Caco-2 (cell line): ENCODE measurements around the gene ZMYND8. TPM values are rescaled to one million over a fixed set of nuclear protein-coding genes. Genes with fewer than 3 reads are reported as not detected.

Source experiments
- BruUV-seq: library from RNA; stranded (reverse); fragments of 400-500 nt; replicated peaks from 2 replicates; lab custom pipeline; 2021; lab: Mats Ljungman, UMichigan
- CTCF ChIA-PET: fragments of 300-600 bp; sonication (Branson Sonifier 250); formaldehyde crosslinking; loops from one replicate; lab custom pipeline; 2022; ENCODE audit warnings: antibody characterized with exemption; lab: Charles Lee
- POLR2A ChIA-PET: fragments of 300-600 bp; sonication (Branson Sonifier 250); formaldehyde crosslinking; loops from one replicate; lab custom pipeline; 2022; ENCODE audit warnings: antibody characterized with exemption; lab: Charles Lee
- DNase-seq, 2 experiments: peaks; one replicate each; pipeline versions ENCODE4 v3.0.0 to v3.0.0-alpha.2; 2020 to 2022
- H3K27me3 ChIP-seq: replicated peaks from 2 replicates; pipeline ENCODE4 v1.6.0; 2011; ENCODE audit warnings: low read length; ENCODE audit not compliant: control insufficient read depth, insufficient read depth
- H3K36me3 ChIP-seq: 2 replicates; pipeline ENCODE4 v1.5.1; 2011; ENCODE audit warnings: low read length; ENCODE audit not compliant: control insufficient read depth, insufficient read depth
- H3K4me1 ChIP-seq: fragments of 250-450 bp; sonication (Bioruptor Pico); 2 replicates; pipeline ENCODE4 v1.5.1; 2020; ENCODE audit warnings: mild to moderate bottlenecking
- H3K4me3 ChIP-seq: 2 replicates; pipeline ENCODE4 v1.5.1; 2011; ENCODE audit warnings: low read depth, mild to moderate bottlenecking, control low read depth, low read length
- H3K9me3 ChIP-seq: fragments of 250-450 bp; sonication (Bioruptor Pico); 2 replicates; pipeline ENCODE4 v1.5.1; 2020; ENCODE audit warnings: mild to moderate bottlenecking, moderate library complexity
- H3K27ac Mint-ChIP-seq: one replicate; pipeline ENCODE4 v1.8.0; 2022; ENCODE audit warnings: mixed read lengths; ENCODE audit not compliant: unreplicated experiment
- H3K27me3 Mint-ChIP-seq: one replicate; pipeline ENCODE4 v1.8.0; 2022; ENCODE audit warnings: mixed read lengths; ENCODE audit not compliant: insufficient read depth, unreplicated experiment
- H3K36me3 Mint-ChIP-seq: one replicate; pipeline ENCODE4 v1.8.0; 2022; ENCODE audit warnings: mild to moderate bottlenecking, mixed read lengths; ENCODE audit not compliant: insufficient read depth, unreplicated experiment
- H3K4me1 Mint-ChIP-seq: one replicate; pipeline ENCODE4 v1.8.0; 2022; ENCODE audit warnings: low read depth, mixed read lengths; ENCODE audit not compliant: unreplicated experiment
- H3K4me3 Mint-ChIP-seq: one replicate; pipeline ENCODE4 v1.8.0; 2022; ENCODE audit warnings: mild to moderate bottlenecking, moderate library complexity, mixed read lengths; ENCODE audit not compliant: unreplicated experiment
- H3K9me3 Mint-ChIP-seq: one replicate; pipeline ENCODE4 v1.8.0; 2022; ENCODE audit warnings: mixed read lengths; ENCODE audit not compliant: unreplicated experiment
- CTCF ChIP-seq, 2 experiments: fragments of 200-600 bp in 1 of 2; IDR thresholded peaks; 1 replicate in 1 of 2; 2 replicates in 1 of 2; pipeline versions ENCODE4 v1.5.1 to v1.8.0; 2011 to 2022; ENCODE audit warnings: antibody characterized with exemption in 1 of 2, control low read depth in 1 of 2, inconsistent platforms in 1 of 2, low read depth in 1 of 2, low read length in 1 of 2, mild to moderate bottlenecking in 1 of 2, moderate library complexity in 1 of 2; ENCODE audit not compliant: insufficient read depth in 1 of 2, severe bottlenecking in 1 of 2, unreplicated experiment in 1 of 2
- intact Hi-C: fragments of 100-400 bp; cut with micrococcal nuclease; formaldehyde crosslinking; loops from one replicate; pipeline ENCODE4 v1.10.0; 2022; ENCODE audit not compliant: unreplicated experiment
- total RNA-seq: library from RNA; stranded (reverse); gene quantifications from 2 replicates; pipeline ENCODE4 v1.2.3, GENCODE V29; 2022

Gene ZMYND8
- total RNA-seq, 1 experiment from 2014 or later, result 194 TPM

GRCh38 chr20:47167846-47168245 is 188.7 kb downstream of the ZMYND8 start:
- no peak for DNase-seq
- Histone ChIP-seq H3K27me3 (no peaks in the 10 kb centered on the region), H3K4me1 (no peaks in the 10 kb centered on the region), H3K9me3 (no peaks in the 10 kb centered on the region; the same call in 1 of the 2 replicates), H3K36me3 (no peaks in the 10 kb centered on the region), H3K4me3 (no peak overlapping the region)
- POLR2A ChIA-PET, result no interaction called here
- no peak overlapping the region for H3K4me3 Mint-ChIP-seq
- intact Hi-C loops, result no loop called here
- H3K27ac Mint-ChIP-seq, result no peak overlapping the region
- no peaks in the 10 kb centered on the region for H3K36me3 Mint-ChIP-seq
- H3K9me3 Mint-ChIP-seq, result no peaks in the 10 kb centered on the region
- no peaks in the 10 kb centered on the region for H3K4me1 Mint-ChIP-seq
- no peaks in the 10 kb centered on the region for H3K27me3 Mint-ChIP-seq
- TF ChIP-seq CTCF (IDR thresholded peaks at IDR 0.05; ENCODE audit: insufficient read depth in 1 of 2, low read depth in 1 of 2, low read length in 1 of 2, severe bottlenecking in 1 of 2, unreplicated experiment in 1 of 2), result no peak
- no TSS peak for BruUV-seq
- CTCF ChIA-PET, result no interaction called here

GRCh38 chr20:47165376-47165865 is 191.1 kb downstream of the ZMYND8 start:
- DNase-seq, result no peak
- no peaks in the 10 kb centered on the region for H3K4me1 Mint-ChIP-seq
- no peak overlapping the region for H3K4me3 ChIP-seq
- BruUV-seq, result no TSS peak
- no peak for TF ChIP-seq CTCF (IDR thresholded peaks at IDR 0.05; ENCODE audit: insufficient read depth in 1 of 2, low read depth in 1 of 2, low read length in 1 of 2, severe bottlenecking in 1 of 2, unreplicated experiment in 1 of 2)
- H3K9me3 ChIP-seq, result no peaks in the 10 kb centered on the region; the same call in 1 of the 2 replicates
- POLR2A ChIA-PET, result no interaction called here
- no peak overlapping the region for H3K4me3 Mint-ChIP-seq
- no peak overlapping the region for H3K27ac Mint-ChIP-seq
- CTCF ChIA-PET, result no interaction called here
- H3K36me3 ChIP-seq, result no peaks in the 10 kb centered on the region
- H3K4me1 ChIP-seq, result no peaks in the 10 kb centered on the region
- H3K27me3 ChIP-seq, result no peaks in the 10 kb centered on the region
- H3K9me3 Mint-ChIP-seq, result no peaks in the 10 kb centered on the region
- H3K27me3 Mint-ChIP-seq, result no peaks in the 10 kb centered on the region
- intact Hi-C loops, result no loop called here
- H3K36me3 Mint-ChIP-seq, result no peaks in the 10 kb centered on the region

- Mint-ChIP-seq H3K27me3 (no peaks in the 10 kb centered on the region), H3K4me3 (no peak overlapping the region), H3K9me3 (no peaks in the 10 kb centered on the region), H3K4me1 (peaks cover 5% of the 10 kb centered on the region), H3K27ac (no peak overlapping the region), H3K36me3 (no peaks in the 10 kb centered on the region)
- Histone ChIP-seq H3K27me3 (no peaks in the 10 kb centered on the region), H3K4me3 (no peak overlapping the region), H3K9me3 (no peaks in the 10 kb centered on the region; the same call in 1 of the 2 replicates), H3K4me1 (peaks cover 2% of the 10 kb centered on the region; the same call in 1 of the 2 replicates), H3K36me3 (no peaks in the 10 kb centered on the region)
- POLR2A ChIA-PET, result no interaction called here
- no peak for DNase-seq
- no peak for TF ChIP-seq CTCF (IDR thresholded peaks at IDR 0.05; ENCODE audit: insufficient read depth in 1 of 2, low read depth in 1 of 2, low read length in 1 of 2, severe bottlenecking in 1 of 2, unreplicated experiment in 1 of 2)
- CTCF ChIA-PET, result no interaction called here
- intact Hi-C loops, result no loop called here
- no TSS peak for BruUV-seq
Observed at GRCh38 chr20:47164140-47164539, 192.4 kb downstream of the ZMYND8 start.
